K562 (cell line): ENCODE results near the gene MDK. TPM values are rescaled to one million over a fixed set of nuclear protein-coding genes. Genes with fewer than 3 reads are reported as not detected.

Experiments
- KHSRP ChIP-seq: fragments of 450-650 bp; IDR thresholded peaks from 2 replicates; pipeline ENCODE4 v1.6.1; 2017
- MEF2A ChIP-seq: IDR thresholded peaks from 2 replicates; pipeline ENCODE4 v1.6.1; 2011; ENCODE audit warnings: low read depth, mild to moderate bottlenecking, low read length, moderate library complexity; ENCODE audit not compliant: control insufficient read depth
- MEIS2 ChIP-seq: fragments of 450-650 bp; IDR thresholded peaks from 2 replicates; pipeline ENCODE4 v1.6.1; 2014; ENCODE audit warnings: mild to moderate bottlenecking; ENCODE audit not compliant: partially characterized antibody
- NBN ChIP-seq: fragments of 450-650 bp; IDR thresholded peaks from 2 replicates; pipeline ENCODE4 v1.6.1; 2016; ENCODE audit warnings: low read depth, mild to moderate bottlenecking
- ZBTB40 ChIP-seq, 2 experiments: fragments of 450-650 bp in 1 of 2; sonication (generic) in 1 of 2; formaldehyde crosslinking in 1 of 2; IDR thresholded peaks; 2 replicates each; pipeline versions ENCODE4 v1.7.1 to v1.9.0; 2016 to 2022; ENCODE audit warnings: inconsistent platforms in 1 of 2, mild to moderate bottlenecking in 1 of 2, missing genetic modification reagents in 1 of 2
- polyA plus RNA-seq, 8 experiments: library from polyadenylated mRNA; depleted of rRNA in 4 of 8; stranded (reverse) in 5 of 8; unstranded in 3 of 8; fragments of >200 nt; fragmentation: Nextera tagmentation in 2 of 8; fragmentation: Illumina TruSeq in 1 of 8; extraction: Ambion mirVana in 2 of 8; extraction: Trizol in 1 of 8; gene quantifications; 2 replicates each; pipeline versions ENCODE4 v1.2.1 to v1.2.3, GENCODE V29; 2011 to 2014; ENCODE audit warnings: inconsistent platforms in 1 of 8, missing spikeins in 1 of 8
- total RNA-seq, 7 experiments: library from RNA; depleted of rRNA in 6 of 7; stranded (reverse); fragments of >200 nt in 6 of 7; fragmentation: Illumina TruSeq in 2 of 7; extraction: Trizol in 2 of 7; gene quantifications; 2 replicates each; pipeline versions ENCODE4 v1.2.1 to v1.2.3, GENCODE V29; 2011 to 2021; ENCODE audit warnings: low replicate concordance in 1 of 7

The MDK gene
- total and polyA plus RNA-seq, 9 of the 15 experiments (the other 6 are each of a cell fraction or from before 2014, with no cell fraction given): 20.7 to 700 (median 350) TPM

GRCh38 chr11:46426233-46426991 is 44.9 kb downstream of the MDK start (continued):
- peak; percentile 90 for TF ChIP-seq ZBTB40 (IDR thresholded peaks at IDR 0.05)
- peak; percentile 94 for TF ChIP-seq ZBTB40 (CRISPR knock-in tag; IDR thresholded peaks at IDR 0.05)
- TF ChIP-seq MEIS2: peak; percentile 96
- TF ChIP-seq KHSRP: no peak
- no peak for TF ChIP-seq MEF2A
- no peak for TF ChIP-seq NBN
